Osteocyte (in vitro differentiated cells): Measurements from ENCODE around the gene F11R. TPM values are rescaled to one million over a fixed set of nuclear protein-coding genes. Genes with fewer than 3 reads are reported as not detected.

Experiments
- DNase-seq: peaks from one replicate; pipeline ENCODE4 v3.0.0; 2021; ENCODE audit warnings: mixed read lengths; ENCODE audit not compliant: unreplicated experiment; ENCODE audit errors: extremely low spot score
- H3K27ac Mint-ChIP-seq: one replicate; pipeline ENCODE4 v1.8.0; 2021; ENCODE audit warnings: mild to moderate bottlenecking, mixed read lengths; ENCODE audit not compliant: unreplicated experiment
- H3K27me3 Mint-ChIP-seq: one replicate; pipeline ENCODE4 v1.8.0; 2021; ENCODE audit warnings: mixed read lengths; ENCODE audit not compliant: unreplicated experiment
- H3K36me3 Mint-ChIP-seq: one replicate; pipeline ENCODE4 v1.8.0; 2021; ENCODE audit warnings: mixed read lengths; ENCODE audit not compliant: unreplicated experiment
- H3K4me1 Mint-ChIP-seq: one replicate; pipeline ENCODE4 v1.8.0; 2021; ENCODE audit warnings: mixed read lengths; ENCODE audit not compliant: unreplicated experiment
- H3K4me3 Mint-ChIP-seq: one replicate; pipeline ENCODE4 v1.8.0; 2021; ENCODE audit warnings: mild to moderate bottlenecking, moderate library complexity, mixed read lengths; ENCODE audit not compliant: unreplicated experiment
- H3K9me3 Mint-ChIP-seq: one replicate; pipeline ENCODE4 v1.8.0; 2021; ENCODE audit warnings: mixed read lengths; ENCODE audit not compliant: unreplicated experiment
- total RNA-seq: library from RNA; stranded (reverse); gene quantifications from 2 replicates; pipeline ENCODE4 v1.2.1, GENCODE V29; 2021
- TF ChIP-seq, protein P1 (sequence below): fragments of 200-600 bp; sonication (generic); IDR thresholded peaks from 2 replicates; pipeline ENCODE4 v1.5.0; 2021; ENCODE audit warnings: antibody characterized with exemption, mild to moderate bottlenecking, moderate library complexity

Gene F11R
- total RNA-seq, 1 donor from 2014 or later = 1.5 TPM

DNA sequence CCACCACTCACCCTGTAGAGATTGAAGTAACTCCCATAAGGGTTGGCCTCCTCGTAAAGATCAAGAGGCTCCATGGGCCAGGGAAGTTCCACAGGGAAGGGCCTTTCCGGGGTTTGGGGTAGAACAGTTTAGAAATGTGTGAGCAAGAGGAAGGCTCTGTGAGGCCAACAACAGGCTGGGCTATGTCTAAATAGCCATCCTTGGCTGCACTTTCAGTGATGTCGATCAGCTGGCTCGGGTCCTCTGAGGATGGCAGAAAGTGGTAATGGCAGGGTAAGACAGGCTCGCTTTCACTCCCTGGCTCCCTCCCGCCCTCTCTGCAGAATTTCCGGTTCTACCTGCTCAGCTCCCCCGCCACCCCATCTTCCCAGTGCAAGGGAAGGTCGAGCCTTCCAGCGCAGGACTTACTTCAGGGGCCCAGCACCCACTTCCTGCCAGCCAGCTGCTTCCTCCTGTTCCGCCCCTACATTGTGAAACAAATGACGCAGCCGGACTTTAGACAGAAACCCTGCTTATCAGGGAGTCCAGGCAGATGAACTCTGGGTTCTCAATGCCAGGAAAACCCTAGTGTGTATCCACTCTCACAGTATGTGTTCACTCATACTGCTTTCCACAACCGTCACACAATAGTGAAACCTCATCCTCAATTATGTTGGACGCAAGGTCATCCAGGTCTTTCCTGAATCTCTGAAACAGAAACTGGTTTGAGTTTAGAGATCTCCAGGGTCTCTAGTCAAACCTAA, 7.3 kb downstream of the F11R start:
- H3K27me3 Mint-ChIP-seq = peaks cover 15% of the 10 kb centered on the region
- H3K9me3 Mint-ChIP-seq = no peaks in the 10 kb centered on the region
- no peak overlapping the region for H3K27ac Mint-ChIP-seq
- no peaks in the 10 kb centered on the region for H3K36me3 Mint-ChIP-seq
- H3K4me1 Mint-ChIP-seq = no peaks in the 10 kb centered on the region
- no peak overlapping the region for H3K4me3 Mint-ChIP-seq
- DNase-seq = no peak
- TF ChIP-seq, protein P1, sequence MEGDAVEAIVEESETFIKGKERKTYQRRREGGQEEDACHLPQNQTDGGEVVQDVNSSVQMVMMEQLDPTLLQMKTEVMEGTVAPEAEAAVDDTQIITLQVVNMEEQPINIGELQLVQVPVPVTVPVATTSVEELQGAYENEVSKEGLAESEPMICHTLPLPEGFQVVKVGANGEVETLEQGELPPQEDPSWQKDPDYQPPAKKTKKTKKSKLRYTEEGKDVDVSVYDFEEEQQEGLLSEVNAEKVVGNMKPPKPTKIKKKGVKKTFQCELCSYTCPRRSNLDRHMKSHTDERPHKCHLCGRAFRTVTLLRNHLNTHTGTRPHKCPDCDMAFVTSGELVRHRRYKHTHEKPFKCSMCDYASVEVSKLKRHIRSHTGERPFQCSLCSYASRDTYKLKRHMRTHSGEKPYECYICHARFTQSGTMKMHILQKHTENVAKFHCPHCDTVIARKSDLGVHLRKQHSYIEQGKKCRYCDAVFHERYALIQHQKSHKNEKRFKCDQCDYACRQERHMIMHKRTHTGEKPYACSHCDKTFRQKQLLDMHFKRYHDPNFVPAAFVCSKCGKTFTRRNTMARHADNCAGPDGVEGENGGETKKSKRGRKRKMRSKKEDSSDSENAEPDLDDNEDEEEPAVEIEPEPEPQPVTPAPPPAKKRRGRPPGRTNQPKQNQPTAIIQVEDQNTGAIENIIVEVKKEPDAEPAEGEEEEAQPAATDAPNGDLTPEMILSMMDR = no peak

DNA sequence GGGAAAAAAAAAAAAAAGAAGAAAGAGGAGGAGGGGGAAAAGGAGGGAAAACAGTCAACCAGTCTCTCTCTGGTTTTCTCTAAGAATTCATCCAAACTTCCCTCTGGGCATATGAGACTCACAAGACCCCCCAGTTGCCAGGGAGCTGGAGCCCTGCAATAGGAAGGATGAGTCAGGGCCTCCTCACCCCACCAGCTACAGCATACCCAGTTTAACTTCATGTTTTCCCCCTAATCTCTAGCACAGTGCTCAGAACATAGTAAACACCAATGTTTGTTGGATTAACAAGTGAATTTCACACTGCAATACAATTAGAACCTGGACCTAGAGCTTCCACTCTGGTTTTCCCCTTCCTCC, 7.8 kb downstream of the F11R start:
- no peak overlapping the region for H3K4me3 Mint-ChIP-seq
- H3K27me3 Mint-ChIP-seq = peaks cover 9% of the 10 kb centered on the region
- no peaks in the 10 kb centered on the region for H3K9me3 Mint-ChIP-seq
- TF ChIP-seq, protein P1 = no peak
- no peaks in the 10 kb centered on the region for H3K4me1 Mint-ChIP-seq
- H3K36me3 Mint-ChIP-seq = no peaks in the 10 kb centered on the region
- H3K27ac Mint-ChIP-seq = no peak overlapping the region
- DNase-seq = no peak

DNA sequence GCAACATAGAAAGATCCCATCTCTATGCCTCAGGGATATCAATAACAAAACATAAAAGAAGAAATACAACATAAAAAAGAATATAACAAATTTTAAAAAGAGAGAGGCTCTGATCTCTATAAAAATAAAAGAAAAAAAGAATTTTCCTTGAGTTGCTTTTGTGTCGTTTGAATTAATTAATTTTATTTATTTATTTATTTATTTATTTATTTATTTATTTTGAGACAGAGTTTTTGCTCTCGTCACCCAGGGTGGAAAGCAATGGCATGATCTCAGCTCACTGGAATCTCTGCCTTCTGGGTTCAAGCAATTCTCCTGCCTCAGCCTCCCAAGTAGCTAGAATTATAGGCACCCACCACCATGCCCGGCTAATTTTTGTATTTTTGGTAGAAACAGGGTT, 8.5 kb downstream of the F11R start:
- H3K27me3 Mint-ChIP-seq = peaks cover 3% of the 10 kb centered on the region
- DNase-seq = no peak
- H3K4me3 Mint-ChIP-seq = no peak overlapping the region
- H3K4me1 Mint-ChIP-seq = no peaks in the 10 kb centered on the region
- no peaks in the 10 kb centered on the region for H3K36me3 Mint-ChIP-seq
- no peaks in the 10 kb centered on the region for H3K9me3 Mint-ChIP-seq
- no peak overlapping the region for H3K27ac Mint-ChIP-seq
- TF ChIP-seq, protein P1 = no peak

DNA sequence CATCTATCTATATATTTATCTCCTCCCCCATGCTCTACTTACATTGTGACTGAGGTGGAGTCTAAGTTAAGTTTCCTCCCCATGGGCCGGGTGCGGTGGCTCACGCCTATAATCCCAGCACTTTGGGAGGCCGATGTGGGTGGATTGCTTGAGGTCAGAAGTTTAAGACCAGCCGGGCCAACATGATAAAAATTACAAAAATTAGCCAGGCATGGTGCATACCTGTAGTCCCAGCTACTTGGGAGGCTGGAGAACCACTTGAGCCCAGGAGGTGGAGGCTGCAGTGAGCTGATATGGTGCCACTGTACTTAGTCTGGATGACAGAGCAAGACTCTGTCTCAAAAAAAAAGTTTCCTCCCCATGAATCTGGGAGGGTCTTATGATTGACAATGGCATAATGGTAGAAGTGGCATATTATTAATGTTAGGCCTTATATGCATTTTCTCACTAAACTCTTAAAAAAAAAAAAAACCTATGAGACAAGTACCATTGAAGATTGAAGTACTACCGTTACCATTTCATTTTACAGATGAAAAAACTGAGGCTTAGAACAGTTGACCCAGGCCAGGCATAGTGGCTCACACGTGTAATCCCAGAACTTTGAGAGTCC, 11.2 kb downstream of the F11R start:
- no peak overlapping the region for H3K4me3 Mint-ChIP-seq

More for the DNA sequence above, 11.2 kb downstream of the F11R start:
- no peaks in the 10 kb centered on the region for H3K36me3 Mint-ChIP-seq
- no peaks in the 10 kb centered on the region for H3K27me3 Mint-ChIP-seq
- H3K9me3 Mint-ChIP-seq = no peaks in the 10 kb centered on the region
- DNase-seq = no peak
- TF ChIP-seq, protein P1 = no peak
- H3K27ac Mint-ChIP-seq = no peak overlapping the region
- no peaks in the 10 kb centered on the region for H3K4me1 Mint-ChIP-seq
